Upper lobe of left lung (tissue), 4 donors: ENCODE measurements around the gene ZMPSTE24.

ENCODE experiments used
- CTCF ChIP-seq, 6 experiments: fragments of 450-650 bp in 4 of 6; fragments of 200-600 bp in 2 of 6; sonication (generic) in 2 of 6; IDR thresholded peaks; one replicate each; pipeline ENCODE4 v1.5.1; 2016 to 2019; ENCODE audit warnings: antibody characterized with exemption in 6 of 6
- EP300 ChIP-seq, 4 donors: sonication (generic); formaldehyde crosslinking; IDR thresholded peaks; one replicate each; pipeline ENCODE4 v1.5.1; 2017; ENCODE audit warnings: antibody characterized with exemption in 4 of 4, control low read depth in 2 of 4
- POLR2A ChIP-seq, 4 donors: fragments of 450-650 bp; IDR thresholded peaks; one replicate each; pipeline ENCODE4 v1.5.1; 2016 to 2017; ENCODE audit warnings: antibody characterized with exemption in 4 of 4, mild to moderate bottlenecking in 2 of 4
- POLR2AphosphoS5 ChIP-seq, 2 donors: sonication (generic); formaldehyde crosslinking; IDR thresholded peaks; one replicate each; pipeline ENCODE4 v1.5.1; 2017; ENCODE audit warnings: antibody characterized with exemption in 2 of 2

DNA sequence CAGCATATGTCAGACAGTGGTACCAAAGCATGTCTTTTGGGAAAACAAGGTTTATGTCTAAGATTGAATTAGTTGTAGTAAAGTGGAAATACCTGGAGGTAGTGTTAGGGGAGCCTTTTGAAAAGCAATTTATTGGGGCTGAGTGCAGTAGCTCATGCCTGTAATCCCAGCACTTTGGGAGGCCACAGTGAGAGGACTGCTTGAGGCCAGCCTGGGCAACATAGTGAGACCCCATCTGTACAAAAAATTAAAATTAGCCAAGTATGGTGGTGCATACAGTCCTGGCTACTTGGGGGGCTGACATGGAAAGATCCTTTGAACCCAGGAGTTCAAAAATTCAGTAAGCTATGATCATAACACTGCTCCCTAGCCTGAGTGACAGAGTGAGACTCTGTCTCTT is 7.3 kb downstream of the ZMPSTE24 start:
- TF ChIP-seq CTCF (IDR thresholded peaks at IDR 0.05) (no peak), POLR2A (IDR thresholded peaks at IDR 0.05) (no peak), POLR2AphosphoS5 (IDR thresholded peaks at IDR 0.05) (no peak), EP300 (IDR thresholded peaks at IDR 0.05) (no peak)
